Measurements from ENCODE around the gene AASS. TPM values are rescaled to one million over a fixed set of nuclear protein-coding genes. Genes with fewer than 3 reads are reported as not detected.
A peak's percentile ranks its signal among the peaks of the same experiment; 100 is the strongest.
"Not testable (repeated sequence)": the region's sequence is repeated elsewhere in the genome, so short reads cannot be mapped to it uniquely, and the experiment has no call there.

AASS gene
- polyA plus RNA-seq, 1 experiment, result 7.1 TPM

DNA sequence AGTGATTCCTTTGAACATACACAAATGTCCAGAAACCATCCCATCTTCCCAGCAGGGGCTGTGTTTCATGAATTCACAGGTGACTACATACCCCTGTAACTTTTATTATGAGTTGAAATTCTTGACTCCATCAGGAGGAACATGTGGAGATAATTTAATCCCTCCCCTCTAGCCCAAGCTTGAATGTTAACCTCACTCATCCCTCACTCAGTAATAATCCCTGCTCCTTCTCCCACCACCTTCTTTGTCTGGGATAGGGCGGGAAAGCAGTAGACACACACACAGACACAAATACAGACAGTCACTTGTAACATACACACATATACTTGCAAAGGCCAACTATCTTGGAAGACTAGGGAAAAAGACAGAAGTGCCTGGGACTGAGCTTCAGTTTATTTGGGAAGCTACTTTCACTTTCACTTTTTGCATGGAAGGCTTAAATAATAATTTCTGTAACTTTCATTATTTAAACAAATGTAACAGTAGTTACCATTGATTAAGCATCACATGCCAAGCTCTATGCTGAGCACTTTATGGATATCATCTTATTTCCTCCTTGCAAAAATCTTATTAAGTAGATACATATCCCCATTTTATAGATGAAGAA is 7.3 kb downstream of the AASS start:
- POLR2A ChIA-PET, result no interaction called here
- TF ChIP-seq, protein P1, sequence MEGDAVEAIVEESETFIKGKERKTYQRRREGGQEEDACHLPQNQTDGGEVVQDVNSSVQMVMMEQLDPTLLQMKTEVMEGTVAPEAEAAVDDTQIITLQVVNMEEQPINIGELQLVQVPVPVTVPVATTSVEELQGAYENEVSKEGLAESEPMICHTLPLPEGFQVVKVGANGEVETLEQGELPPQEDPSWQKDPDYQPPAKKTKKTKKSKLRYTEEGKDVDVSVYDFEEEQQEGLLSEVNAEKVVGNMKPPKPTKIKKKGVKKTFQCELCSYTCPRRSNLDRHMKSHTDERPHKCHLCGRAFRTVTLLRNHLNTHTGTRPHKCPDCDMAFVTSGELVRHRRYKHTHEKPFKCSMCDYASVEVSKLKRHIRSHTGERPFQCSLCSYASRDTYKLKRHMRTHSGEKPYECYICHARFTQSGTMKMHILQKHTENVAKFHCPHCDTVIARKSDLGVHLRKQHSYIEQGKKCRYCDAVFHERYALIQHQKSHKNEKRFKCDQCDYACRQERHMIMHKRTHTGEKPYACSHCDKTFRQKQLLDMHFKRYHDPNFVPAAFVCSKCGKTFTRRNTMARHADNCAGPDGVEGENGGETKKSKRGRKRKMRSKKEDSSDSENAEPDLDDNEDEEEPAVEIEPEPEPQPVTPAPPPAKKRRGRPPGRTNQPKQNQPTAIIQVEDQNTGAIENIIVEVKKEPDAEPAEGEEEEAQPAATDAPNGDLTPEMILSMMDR (IDR thresholded peaks at IDR 0.05; ENCODE audit: insufficient read depth, low read depth, low read length), result no peak
- Histone ChIP-seq H3K4me3 (ENCODE audit: low read depth, low read length) (peak overlapping the region; percentile 34), H3K27me3 (ENCODE audit: control insufficient read depth, insufficient read depth, low read length) (no peaks in the 10 kb centered on the region), H3K36me3 (ENCODE audit: control insufficient read depth, insufficient read depth, low read length) (no peaks in the 10 kb centered on the region; the same call in 1 of the 2 replicates)
- CTCF ChIA-PET, result interaction anchor here (0.9 kb wide), 1 partner anchor 45 kb away, joined by 4 read pairs; no protein-coding TSS in a partner anchor
- DNase-seq (ENCODE audit: low read depth), result no peak

GRCh38 chr7:122136078-122136477 is 8.0 kb downstream of the AASS start:
- TF ChIP-seq, protein P1 (IDR thresholded peaks at IDR 0.05; ENCODE audit: insufficient read depth, low read depth, low read length), result no peak
- ChIA-PET CTCF (interaction anchor here (0.9 kb wide), 1 partner anchor 45 kb away, joined by 4 read pairs; no protein-coding TSS in a partner anchor), POLR2A (no interaction called here)
- no peak for DNase-seq (ENCODE audit: low read depth)
- H3K4me3 ChIP-seq (ENCODE audit: low read depth, low read length), result no peak overlapping the region
- H3K27me3 ChIP-seq (ENCODE audit: control insufficient read depth, insufficient read depth, low read length), result no peaks in the 10 kb centered on the region
- H3K36me3 ChIP-seq (ENCODE audit: control insufficient read depth, insufficient read depth, low read length), result no peaks in the 10 kb centered on the region; the same call in 1 of the 2 replicates

DNA sequence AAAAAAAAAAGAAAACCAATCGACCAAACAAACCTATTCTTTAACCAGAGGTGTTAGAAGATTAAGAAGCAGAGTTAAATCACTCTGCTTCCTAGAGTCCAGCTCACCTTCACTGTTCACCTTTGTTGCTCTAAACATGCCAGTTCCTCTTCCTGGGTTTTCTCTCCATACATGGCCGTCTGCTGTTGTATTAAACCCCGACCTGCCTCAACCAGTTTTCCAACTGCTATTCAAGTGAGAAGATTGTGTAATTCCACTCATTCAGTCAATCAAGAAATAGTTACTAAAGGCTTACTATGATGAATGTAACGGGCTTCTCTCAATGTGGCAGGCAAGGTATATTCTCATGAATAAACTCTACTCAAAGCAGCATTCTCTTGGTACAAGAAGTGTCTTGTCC is 8.8 kb downstream of the AASS start:
- CTCF ChIA-PET, result interaction anchor here (0.8 kb wide), 1 partner anchor 11 kb away, joined by 4 read pairs; no protein-coding TSS in a partner anchor
- TF ChIP-seq, protein P1 (IDR thresholded peaks at IDR 0.05; ENCODE audit: insufficient read depth, low read depth, low read length), result no peak
- POLR2A ChIA-PET, result no interaction called here

DNA sequence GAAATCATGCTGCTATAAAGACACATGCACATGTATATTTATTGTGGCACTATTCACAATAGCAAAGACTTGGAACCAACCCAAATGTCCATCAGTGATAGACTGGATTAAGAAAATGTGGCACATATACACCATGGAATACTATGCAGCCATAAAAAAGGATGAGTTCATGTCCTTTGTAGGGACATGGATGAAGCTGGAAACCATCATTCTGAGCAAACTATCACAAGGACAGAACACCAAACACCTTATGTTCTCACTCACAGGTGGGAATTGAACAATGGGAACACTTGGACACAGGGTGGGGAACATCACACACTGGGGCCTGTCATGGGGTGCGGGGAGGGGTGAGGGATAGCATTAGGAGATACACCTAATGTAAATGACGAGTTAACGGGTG is 9.3 kb downstream of the AASS start:
- H3K36me3 ChIP-seq (ENCODE audit: control insufficient read depth, insufficient read depth, low read length); DNase-seq (ENCODE audit: low read depth); H3K27me3 ChIP-seq (ENCODE audit: control insufficient read depth, insufficient read depth, low read length); CTCF ChIA-PET; H3K4me3 ChIP-seq (ENCODE audit: low read depth, low read length); POLR2A ChIA-PET: not testable (repeated sequence)

More for the DNA sequence above, 8.8 kb downstream of the AASS start:
- no peak for DNase-seq (ENCODE audit: low read depth)
- Histone ChIP-seq H3K36me3 (ENCODE audit: control insufficient read depth, insufficient read depth, low read length) (no peaks in the 10 kb centered on the region; the same call in 1 of the 2 replicates), H3K4me3 (ENCODE audit: low read depth, low read length) (no peak overlapping the region), H3K27me3 (ENCODE audit: control insufficient read depth, insufficient read depth, low read length) (no peaks in the 10 kb centered on the region)

- CTCF ChIA-PET, result interaction anchor here (1.1 kb wide), 1 partner anchor 41 kb away, joined by 3 read pairs; no protein-coding TSS in a partner anchor
- Histone ChIP-seq H3K36me3 (ENCODE audit: control insufficient read depth, insufficient read depth, low read length) (no peaks in the 10 kb centered on the region; the same call in 1 of the 2 replicates), H3K4me3 (ENCODE audit: low read depth, low read length) (no peak overlapping the region), H3K27me3 (ENCODE audit: control insufficient read depth, insufficient read depth, low read length) (no peaks in the 10 kb centered on the region)
- TF ChIP-seq, protein P1 (IDR thresholded peaks at IDR 0.05; ENCODE audit: insufficient read depth, low read depth, low read length), result no peak
- POLR2A ChIA-PET, result no interaction called here
- DNase-seq (ENCODE audit: low read depth), result no peak
These were observed 10.6 kb downstream of the AASS start for GRCh38 chr7:122133477-122133876.

GRCh38 chr7:122132341-122132740 is 11.7 kb downstream of the AASS start:
- ChIA-PET CTCF (no interaction called here), POLR2A (no interaction called here)
- no peaks in the 10 kb centered on the region; the same call in 1 of the 2 replicates for H3K36me3 ChIP-seq (ENCODE audit: control insufficient read depth, insufficient read depth, low read length)
- H3K27me3 ChIP-seq (ENCODE audit: control insufficient read depth, insufficient read depth, low read length), result no peaks in the 10 kb centered on the region
- DNase-seq (ENCODE audit: low read depth), result no peak
- H3K4me3 ChIP-seq (ENCODE audit: low read depth, low read length), result no peak overlapping the region
- TF ChIP-seq, protein P1 (IDR thresholded peaks at IDR 0.05; ENCODE audit: insufficient read depth, low read depth, low read length), result no peak
